GM19372 (cell line): ENCODE measurements around the gene KCTD19.
"Not testable (repeated sequence)": the region's sequence is repeated elsewhere in the genome, so short reads cannot be mapped to it uniquely, and the experiment has no call there.

Source experiments
- ATAC-seq: cut with Tn5 transposase; IDR thresholded peaks from one replicate; pipeline ENCODE4 v1.9.1; 2021; ENCODE audit warnings: mild to moderate bottlenecking, low read depth, moderate library complexity; ENCODE audit not compliant: unreplicated experiment

Gene KCTD19

GRCh38 chr16:67326472-67327309 lies at the start of gene KCTD19, which contains the start of gene LRRC36:
TSS of gene KCTD19 (minus strand) at chr16:67326741. CDS start at chr16:67326707, 34 bp downstream.
TSS of gene LRRC36 (plus strand) at chr16:67326815. CDS start at chr16:67326863, 48 bp downstream.
- no peak for ATAC-seq

- ATAC-seq: not testable (repeated sequence)
Observed at GRCh38 chr16:67376012-67376411, 49.5 kb upstream of the KCTD19 start.

GRCh38 chr16:67372664-67373063 lies 46.1 kb upstream of the KCTD19 start:
- no peak for ATAC-seq

GRCh38 chr16:67370661-67371060 lies 44.1 kb upstream of the KCTD19 start:
- no peak for ATAC-seq

DNA sequence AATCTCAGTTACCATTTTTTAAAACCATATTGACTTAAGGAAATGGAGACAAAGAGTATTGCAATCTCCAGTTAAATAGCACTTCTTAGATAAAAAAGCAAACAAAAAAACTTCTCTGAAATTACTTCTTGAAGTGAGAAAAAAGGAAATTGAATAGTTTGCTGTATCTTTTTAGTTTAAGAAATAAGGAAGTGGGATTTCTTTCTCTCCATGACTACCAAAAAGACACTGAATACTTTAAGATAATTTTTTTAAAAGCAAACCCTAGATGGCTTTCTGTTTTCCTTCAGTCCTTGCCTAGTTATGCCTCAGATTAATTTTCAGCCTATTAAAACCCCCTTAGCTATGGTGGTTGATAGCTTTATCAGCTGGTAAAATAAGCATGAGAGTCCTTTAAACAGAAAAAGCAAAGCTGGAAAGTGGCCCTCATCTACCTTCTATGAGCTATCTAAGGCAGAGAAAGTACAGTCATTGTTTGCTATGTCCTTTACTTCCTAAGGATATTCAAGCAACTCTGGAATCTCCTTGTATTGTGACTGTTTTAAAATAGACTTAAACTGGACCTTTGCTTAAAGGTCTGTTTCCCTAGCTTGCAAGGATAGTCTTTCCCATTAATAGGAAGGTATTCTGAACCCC lies 38.2 kb upstream of the KCTD19 start:
- ATAC-seq: no peak

- ATAC-seq: no peak
Observed at GRCh38 chr16:67361038-67361437, 34.5 kb upstream of the KCTD19 start.

DNA sequence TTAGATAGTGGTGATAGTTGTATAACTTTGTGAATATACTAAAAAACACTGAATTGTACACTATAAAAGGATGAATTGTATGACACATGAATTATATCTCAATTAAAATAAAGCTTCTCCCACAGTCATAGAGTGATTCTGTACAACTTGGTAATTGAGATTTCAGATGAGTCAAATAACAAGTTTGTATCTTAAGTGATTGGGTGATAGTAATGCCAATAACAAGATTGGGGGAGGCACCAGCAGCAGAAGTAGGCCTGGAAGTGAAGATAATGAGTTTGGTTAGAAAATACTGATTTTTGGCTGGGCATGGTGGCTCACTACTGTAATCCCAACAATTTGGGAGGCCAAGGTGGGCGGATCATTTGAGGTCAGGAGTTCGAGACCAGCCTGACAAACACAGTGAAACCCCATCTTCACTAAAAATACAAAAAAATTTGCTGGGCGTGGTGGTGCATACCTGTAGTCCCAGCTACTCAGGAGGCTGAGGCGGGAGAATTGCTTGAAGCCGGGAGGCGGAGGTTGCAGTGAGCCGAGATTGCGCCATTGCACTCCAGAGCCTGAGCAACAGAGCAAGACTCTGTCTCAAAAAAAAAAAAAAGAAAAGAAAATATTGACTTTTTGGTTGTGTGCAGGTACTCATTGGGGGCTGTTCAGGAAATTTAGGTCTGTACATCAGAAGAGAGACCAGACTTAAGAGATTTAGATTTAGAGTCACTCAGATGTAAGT lies 33.2 kb upstream of the KCTD19 start:
- ATAC-seq: not testable (repeated sequence)

- no peak for ATAC-seq
Observed at GRCh38 chr16:67357561-67357960, 31.0 kb upstream of the KCTD19 start.

- no peak for ATAC-seq
Observed at GRCh38 chr16:67356396-67356795, 29.9 kb upstream of the KCTD19 start.

GRCh38 chr16:67352463-67352862 lies 25.9 kb upstream of the KCTD19 start:
- not testable (repeated sequence) for ATAC-seq

DNA sequence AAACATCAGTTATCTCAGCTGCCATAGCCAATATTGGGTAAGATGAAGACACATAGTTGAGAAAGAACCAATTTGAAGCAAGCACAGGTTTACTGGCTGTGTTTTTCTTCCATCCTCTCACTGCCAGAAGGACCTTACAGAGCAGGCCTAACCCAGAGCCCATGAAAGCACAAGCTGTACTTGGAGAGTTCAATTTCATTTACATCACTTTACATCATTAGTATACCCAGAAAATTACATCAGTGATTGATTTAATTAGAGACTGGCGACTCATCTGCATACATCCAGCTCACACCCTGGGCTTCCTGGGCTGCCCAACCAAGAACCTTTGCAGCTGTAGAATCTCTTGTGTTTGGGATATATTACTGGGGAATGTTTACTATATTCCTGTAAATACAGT lies 23.8 kb upstream of the KCTD19 start:
- no peak for ATAC-seq

DNA sequence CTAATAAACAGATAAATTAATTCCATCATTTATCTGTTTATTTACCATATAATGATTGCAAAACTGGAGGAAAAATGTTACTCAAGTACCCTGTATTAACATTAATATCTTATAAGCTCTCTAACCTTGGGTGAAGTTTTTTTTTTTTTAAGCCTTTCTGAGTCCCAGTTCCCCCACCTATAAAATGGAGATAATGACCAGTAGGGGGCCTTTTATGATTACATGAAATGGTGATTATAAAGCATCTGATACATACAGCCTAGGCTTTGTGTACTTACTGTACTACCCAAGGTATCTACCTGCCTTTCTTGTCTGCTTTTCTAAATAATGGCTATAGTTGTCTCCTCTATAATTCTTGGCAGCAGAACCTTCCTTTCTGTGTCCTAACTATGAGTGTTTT lies 22.6 kb upstream of the KCTD19 start:
- no peak for ATAC-seq

DNA sequence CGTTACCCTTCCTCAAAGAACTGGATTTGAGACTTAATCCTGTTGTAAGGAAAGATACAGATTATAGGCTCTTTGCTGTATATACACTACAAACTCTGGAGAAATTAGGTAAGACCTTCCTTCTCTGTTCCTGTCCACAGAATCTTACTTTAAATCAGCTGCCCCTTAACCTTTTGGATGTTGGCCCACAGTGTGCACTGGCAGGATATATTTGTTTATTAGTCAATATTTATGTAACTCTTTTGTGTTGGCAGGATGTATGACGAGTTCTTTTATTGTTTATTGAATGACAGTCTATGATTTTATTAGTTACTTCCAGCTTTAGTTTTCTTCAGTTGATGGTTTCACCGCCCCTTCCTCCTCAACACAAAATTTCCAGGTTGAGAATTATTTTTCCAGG lies 19.8 kb upstream of the KCTD19 start:
- no peak for ATAC-seq

- no peak for ATAC-seq
Observed at GRCh38 chr16:67345401-67345800, 18.9 kb upstream of the KCTD19 start.

DNA sequence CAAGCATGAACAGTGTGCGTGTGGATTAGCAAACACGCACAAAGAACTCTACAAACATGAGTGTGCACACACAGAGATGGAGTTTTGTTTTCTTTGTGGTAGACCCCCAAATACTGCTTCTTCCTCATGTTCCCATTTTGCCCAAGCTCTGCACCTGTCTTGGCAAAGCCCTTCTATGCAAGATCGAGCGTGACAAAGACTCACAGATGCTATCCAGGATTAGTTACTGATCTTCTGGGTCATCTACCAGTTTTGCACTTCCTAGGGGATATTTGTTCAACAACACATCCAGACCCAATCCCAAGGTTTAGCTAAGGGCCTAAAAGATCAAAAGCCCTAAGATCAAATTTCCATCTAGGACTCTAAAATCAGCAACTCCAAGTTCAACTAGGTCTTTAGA lies 16.1 kb upstream of the KCTD19 start:
- ATAC-seq: no peak

- no peak for ATAC-seq
Observed at GRCh38 chr16:67341250-67341649, 14.7 kb upstream of the KCTD19 start.

DNA sequence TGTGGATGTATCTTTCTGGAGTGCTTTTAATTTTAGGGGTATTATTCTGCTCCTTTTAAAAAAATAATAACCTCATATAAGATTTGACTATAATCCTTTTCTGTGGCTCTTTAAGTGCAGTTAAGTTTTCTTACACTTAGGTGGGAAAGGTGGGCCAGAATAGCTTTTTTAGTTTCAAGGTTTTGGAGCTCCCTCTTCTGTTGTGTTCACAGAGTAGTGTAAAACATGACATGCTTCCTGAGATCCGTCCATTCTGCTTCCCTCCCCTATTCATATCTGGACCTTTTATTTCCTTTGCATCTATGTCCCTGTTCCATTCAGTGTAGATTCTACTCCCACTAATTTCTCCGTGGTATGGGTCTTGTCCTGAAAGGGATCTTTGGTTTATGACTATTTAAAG lies 12.9 kb upstream of the KCTD19 start:
- no peak for ATAC-seq

GRCh38 chr16:67336648-67337047 lies 10.1 kb upstream of the KCTD19 start:
- no peak for ATAC-seq

DNA sequence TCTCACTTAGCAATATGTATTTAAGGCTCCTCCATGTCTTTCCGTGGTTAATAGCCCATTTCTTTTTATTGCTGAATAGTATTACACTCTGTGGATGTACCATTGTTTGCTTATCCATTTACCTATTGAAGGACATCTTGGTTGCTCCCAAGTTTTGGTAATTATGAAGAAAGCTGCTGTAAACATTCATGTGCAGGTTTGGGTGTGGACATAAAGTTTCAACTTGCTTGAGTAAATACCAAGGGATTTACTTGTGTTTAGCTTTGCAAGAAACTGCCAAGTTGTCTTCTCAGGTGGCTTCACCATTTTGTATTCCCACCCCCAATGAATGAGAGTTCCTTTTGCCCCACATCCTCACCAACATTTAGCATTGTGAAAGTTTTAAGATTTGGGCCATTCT lies 9.6 kb upstream of the KCTD19 start:
- ATAC-seq: no peak

DNA sequence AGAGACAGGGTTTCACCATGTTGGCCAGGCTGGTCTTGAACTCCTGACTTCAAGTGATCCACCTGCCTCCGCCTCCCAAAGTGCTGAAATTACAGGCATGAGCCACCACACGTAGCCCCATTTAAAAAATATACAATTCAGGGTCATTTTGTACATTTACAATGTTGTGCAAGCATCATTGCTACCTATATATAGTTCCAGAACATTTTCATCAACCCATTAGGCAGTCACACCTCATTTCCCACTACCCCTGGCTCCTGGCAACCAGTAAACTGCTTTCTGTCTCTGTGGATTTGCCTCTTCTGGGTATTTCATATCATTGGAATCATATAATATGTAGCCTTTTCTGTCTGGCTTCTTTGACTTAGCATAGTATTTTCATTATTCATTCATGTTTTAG lies 6.8 kb upstream of the KCTD19 start:
- ATAC-seq: no peak

GRCh38 chr16:67329901-67330300 lies 3.4 kb upstream of the KCTD19 start:
- no peak for ATAC-seq
